ENCODE data around the gene CDC14A. TPM values are rescaled to one million over a fixed set of nuclear protein-coding genes. Genes with fewer than 3 reads are reported as not detected.

Gene CDC14A
- total RNA-seq, 1 experiment from 2014 or later: 6.6 TPM

DNA sequence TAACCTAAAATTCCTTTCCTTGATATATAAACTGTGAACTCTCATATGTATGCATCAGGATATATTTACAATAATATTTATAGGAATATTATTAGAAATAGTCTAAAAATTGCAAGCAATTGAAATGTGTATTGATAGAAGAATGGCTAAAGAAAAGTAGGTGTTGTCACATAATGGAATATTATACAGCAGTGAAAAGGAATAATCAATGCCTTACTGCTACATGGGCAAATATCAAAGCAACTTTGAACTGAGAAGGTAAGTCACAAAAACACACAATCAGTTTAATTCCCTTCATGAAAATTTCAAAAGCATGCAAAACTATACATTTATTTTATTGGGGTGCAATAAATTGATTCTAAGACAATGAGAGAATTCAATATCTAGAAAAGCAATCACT is 35.7 kb upstream of the CDC14A start:
- TF ChIP-seq, protein P1, sequence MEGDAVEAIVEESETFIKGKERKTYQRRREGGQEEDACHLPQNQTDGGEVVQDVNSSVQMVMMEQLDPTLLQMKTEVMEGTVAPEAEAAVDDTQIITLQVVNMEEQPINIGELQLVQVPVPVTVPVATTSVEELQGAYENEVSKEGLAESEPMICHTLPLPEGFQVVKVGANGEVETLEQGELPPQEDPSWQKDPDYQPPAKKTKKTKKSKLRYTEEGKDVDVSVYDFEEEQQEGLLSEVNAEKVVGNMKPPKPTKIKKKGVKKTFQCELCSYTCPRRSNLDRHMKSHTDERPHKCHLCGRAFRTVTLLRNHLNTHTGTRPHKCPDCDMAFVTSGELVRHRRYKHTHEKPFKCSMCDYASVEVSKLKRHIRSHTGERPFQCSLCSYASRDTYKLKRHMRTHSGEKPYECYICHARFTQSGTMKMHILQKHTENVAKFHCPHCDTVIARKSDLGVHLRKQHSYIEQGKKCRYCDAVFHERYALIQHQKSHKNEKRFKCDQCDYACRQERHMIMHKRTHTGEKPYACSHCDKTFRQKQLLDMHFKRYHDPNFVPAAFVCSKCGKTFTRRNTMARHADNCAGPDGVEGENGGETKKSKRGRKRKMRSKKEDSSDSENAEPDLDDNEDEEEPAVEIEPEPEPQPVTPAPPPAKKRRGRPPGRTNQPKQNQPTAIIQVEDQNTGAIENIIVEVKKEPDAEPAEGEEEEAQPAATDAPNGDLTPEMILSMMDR (IDR thresholded peaks at IDR 0.05): no peak
- no peak for TF ChIP-seq TCF7L2 (IDR thresholded peaks at IDR 0.05; ENCODE audit: low read depth, low read length)
- TF ChIP-seq, protein P2, sequence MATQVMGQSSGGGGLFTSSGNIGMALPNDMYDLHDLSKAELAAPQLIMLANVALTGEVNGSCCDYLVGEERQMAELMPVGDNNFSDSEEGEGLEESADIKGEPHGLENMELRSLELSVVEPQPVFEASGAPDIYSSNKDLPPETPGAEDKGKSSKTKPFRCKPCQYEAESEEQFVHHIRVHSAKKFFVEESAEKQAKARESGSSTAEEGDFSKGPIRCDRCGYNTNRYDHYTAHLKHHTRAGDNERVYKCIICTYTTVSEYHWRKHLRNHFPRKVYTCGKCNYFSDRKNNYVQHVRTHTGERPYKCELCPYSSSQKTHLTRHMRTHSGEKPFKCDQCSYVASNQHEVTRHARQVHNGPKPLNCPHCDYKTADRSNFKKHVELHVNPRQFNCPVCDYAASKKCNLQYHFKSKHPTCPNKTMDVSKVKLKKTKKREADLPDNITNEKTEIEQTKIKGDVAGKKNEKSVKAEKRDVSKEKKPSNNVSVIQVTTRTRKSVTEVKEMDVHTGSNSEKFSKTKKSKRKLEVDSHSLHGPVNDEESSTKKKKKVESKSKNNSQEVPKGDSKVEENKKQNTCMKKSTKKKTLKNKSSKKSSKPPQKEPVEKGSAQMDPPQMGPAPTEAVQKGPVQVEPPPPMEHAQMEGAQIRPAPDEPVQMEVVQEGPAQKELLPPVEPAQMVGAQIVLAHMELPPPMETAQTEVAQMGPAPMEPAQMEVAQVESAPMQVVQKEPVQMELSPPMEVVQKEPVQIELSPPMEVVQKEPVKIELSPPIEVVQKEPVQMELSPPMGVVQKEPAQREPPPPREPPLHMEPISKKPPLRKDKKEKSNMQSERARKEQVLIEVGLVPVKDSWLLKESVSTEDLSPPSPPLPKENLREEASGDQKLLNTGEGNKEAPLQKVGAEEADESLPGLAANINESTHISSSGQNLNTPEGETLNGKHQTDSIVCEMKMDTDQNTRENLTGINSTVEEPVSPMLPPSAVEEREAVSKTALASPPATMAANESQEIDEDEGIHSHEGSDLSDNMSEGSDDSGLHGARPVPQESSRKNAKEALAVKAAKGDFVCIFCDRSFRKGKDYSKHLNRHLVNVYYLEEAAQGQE (IDR thresholded peaks at IDR 0.05; ENCODE audit: insufficient read depth in 1 of 2, low read depth in 2 of 2, low read length in 1 of 2): no peak
- Histone ChIP-seq H3K27ac (ENCODE audit: low read length) (no peak overlapping the region), H3K4me3 (ENCODE audit: low read depth in 2 of 2, low read length in 2 of 2) (no peak overlapping the region), H3K9me3 (ENCODE audit: control insufficient read depth, insufficient read depth, low read depth, low read length) (no peaks in the 10 kb centered on the region), H3K27me3 (ENCODE audit: control insufficient read depth, insufficient read depth, low read length) (no peaks in the 10 kb centered on the region), H3K36me3 (ENCODE audit: control insufficient read depth, insufficient read depth, low read length) (no peaks in the 10 kb centered on the region), H3K4me1 (ENCODE audit: control insufficient read depth, insufficient read depth, low read length) (no peaks in the 10 kb centered on the region)
- no peak for ATAC-seq
- no TSS peak for BruUV-seq (replicated peaks)
- ChIA-PET POLR2A (no interaction called here), CTCF (interaction anchor here (0.6 kb wide), 1 partner anchor 69 kb away, joined by 3 read pairs; no protein-coding TSS in a partner anchor)
- DNase-seq (ENCODE audit: low read depth, low spot score): no peak
- in situ Hi-C loops (cut with HindIII; ENCODE audit: low pct_unique_long_range_greater_than_20kb, low sequenced_read_pairs) (no loop called here), intact Hi-C loops (cut with micrococcal nuclease; ENCODE audit: unreplicated experiment) (no loop called here)

DNA sequence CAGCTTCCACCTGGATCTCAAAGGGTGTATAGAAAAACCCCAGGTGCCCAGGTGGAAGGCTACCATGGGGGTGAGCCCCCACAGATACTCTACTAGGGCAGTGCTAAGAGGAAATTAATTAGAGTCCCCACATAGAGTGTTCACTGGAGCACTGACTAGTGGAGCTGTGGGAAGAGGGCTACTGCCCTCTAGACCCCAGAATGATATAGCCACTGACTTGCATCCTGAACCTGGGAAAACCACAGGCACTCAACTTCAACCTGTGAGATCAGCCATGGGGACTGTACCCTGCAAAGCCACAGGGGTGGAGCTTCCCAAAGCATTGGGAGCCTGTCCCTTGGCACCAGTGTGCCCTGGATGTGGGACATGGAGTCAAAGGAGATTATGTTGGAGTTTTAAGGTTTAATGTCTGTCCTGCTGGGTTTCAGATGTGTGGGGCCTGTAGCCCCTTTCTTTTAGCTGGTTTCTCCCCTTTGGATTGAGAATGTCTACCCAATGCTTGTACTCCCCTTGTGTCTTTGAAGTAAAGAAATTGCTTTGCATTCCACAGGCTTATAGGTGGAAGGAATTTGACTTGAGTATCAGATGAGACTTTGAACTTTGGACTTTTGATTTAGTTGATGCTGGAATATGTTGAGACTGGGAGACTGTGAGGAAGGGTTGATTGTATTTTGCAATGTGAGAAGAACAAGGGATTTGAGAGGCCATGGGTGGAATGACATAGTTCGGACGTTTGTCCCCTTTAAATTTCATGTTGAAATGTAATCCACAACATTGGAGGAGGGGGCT is 31.8 kb upstream of the CDC14A start:
- POLR2A ChIA-PET: no interaction called here
- Histone ChIP-seq H3K27ac (ENCODE audit: low read length) (no peak overlapping the region), H3K9me3 (ENCODE audit: control insufficient read depth, insufficient read depth, low read depth, low read length) (no peaks in the 10 kb centered on the region), H3K36me3 (ENCODE audit: control insufficient read depth, insufficient read depth, low read length) (no peaks in the 10 kb centered on the region), H3K4me1 (ENCODE audit: control insufficient read depth, insufficient read depth, low read length) (no peaks in the 10 kb centered on the region), H3K27me3 (ENCODE audit: control insufficient read depth, insufficient read depth, low read length) (no peaks in the 10 kb centered on the region), H3K4me3 (ENCODE audit: low read depth in 2 of 2, low read length in 2 of 2) (no peak overlapping the region)
- CTCF ChIA-PET: no interaction called here
- ATAC-seq: no peak
- TF ChIP-seq, protein P2 (IDR thresholded peaks at IDR 0.05; ENCODE audit: insufficient read depth in 1 of 2, low read depth in 2 of 2, low read length in 1 of 2): no peak
- TF ChIP-seq TCF7L2 (IDR thresholded peaks at IDR 0.05; ENCODE audit: low read depth, low read length) (no peak), SIN3A (IDR thresholded peaks at IDR 0.05; ENCODE audit: borderline replicate concordance, insufficient read depth, low read depth, low read length) (no peak), POLR2AphosphoS5 (IDR thresholded peaks at IDR 0.05; ENCODE audit: low read depth, low read length) (no peak)
- TF ChIP-seq, protein P1 (IDR thresholded peaks at IDR 0.05): no peak
- in situ Hi-C loops (cut with HindIII; ENCODE audit: low pct_unique_long_range_greater_than_20kb, low sequenced_read_pairs) (no loop called here), intact Hi-C loops (cut with micrococcal nuclease; ENCODE audit: unreplicated experiment) (no loop called here)
- no TSS peak for BruUV-seq (replicated peaks)
- no peak for DNase-seq (ENCODE audit: low read depth, low spot score)
